ENCODE data around the gene MAD1L1.

Gene MAD1L1

GRCh38 chr7:2217206-2217605, 15.5 kb downstream of the MAD1L1 start:
- DNase-seq, result no peak

GRCh38 chr7:2215851-2216250, 16.9 kb downstream of the MAD1L1 start:
- DNase-seq, result no peak

GRCh38 chr7:2214636-2215035, 18.1 kb downstream of the MAD1L1 start:
- no peak for DNase-seq

GRCh38 chr7:2213551-2214215, 19.1 kb downstream of the MAD1L1 start:
- DNase-seq, result no peak

GRCh38 chr7:2212906-2213305, 19.8 kb downstream of the MAD1L1 start:
- DNase-seq, result no peak

GRCh38 chr7:2211926-2212325, 20.8 kb downstream of the MAD1L1 start:
- DNase-seq, result no peak

- DNase-seq, result no peak
Measured at GRCh38 chr7:2211259-2211880, 21.4 kb downstream of the MAD1L1 start.

GRCh38 chr7:2210551-2211258, 22.0 kb downstream of the MAD1L1 start:
- no peak for DNase-seq

- no peak for DNase-seq
Measured at GRCh38 chr7:2209961-2210323, 22.8 kb downstream of the MAD1L1 start.

- DNase-seq, result no peak
Measured at GRCh38 chr7:2209146-2209960, 23.4 kb downstream of the MAD1L1 start.

GRCh38 chr7:2208712-2209111, 24.0 kb downstream of the MAD1L1 start:
- no peak for DNase-seq

GRCh38 chr7:2205036-2205780, 27.5 kb downstream of the MAD1L1 start:
- DNase-seq, result no peak

GRCh38 chr7:2204446-2204845, 28.3 kb downstream of the MAD1L1 start:
- no peak for DNase-seq

- DNase-seq, result no peak
Measured at GRCh38 chr7:2203766-2204300, 28.9 kb downstream of the MAD1L1 start.

- no peak for DNase-seq
Measured at GRCh38 chr7:2202901-2203765, 29.6 kb downstream of the MAD1L1 start.

- no peak for DNase-seq
Measured at GRCh38 chr7:2202361-2202761, 30.4 kb downstream of the MAD1L1 start.

GRCh38 chr7:2201686-2202360, 30.9 kb downstream of the MAD1L1 start:
- no peak for DNase-seq

- no peak for DNase-seq
Measured at GRCh38 chr7:2201128-2201527, 31.6 kb downstream of the MAD1L1 start.

GRCh38 chr7:2200584-2200980, 32.2 kb downstream of the MAD1L1 start:
- no peak for DNase-seq

- no peak for DNase-seq
Measured at GRCh38 chr7:2199956-2200583, 32.7 kb downstream of the MAD1L1 start.

Measured in NCI-H1417 treated with DMSO at 0.1 percent for 48 hours (cell line).